ENCODE data around the gene TRIM17. TPM values are rescaled to one million over a fixed set of nuclear protein-coding genes. Genes with fewer than 3 reads are reported as not detected.

The TRIM17 gene
- total and polyA plus RNA-seq, 2 experiments from 2014 or later = 0.86 to 1.1 TPM

DNA sequence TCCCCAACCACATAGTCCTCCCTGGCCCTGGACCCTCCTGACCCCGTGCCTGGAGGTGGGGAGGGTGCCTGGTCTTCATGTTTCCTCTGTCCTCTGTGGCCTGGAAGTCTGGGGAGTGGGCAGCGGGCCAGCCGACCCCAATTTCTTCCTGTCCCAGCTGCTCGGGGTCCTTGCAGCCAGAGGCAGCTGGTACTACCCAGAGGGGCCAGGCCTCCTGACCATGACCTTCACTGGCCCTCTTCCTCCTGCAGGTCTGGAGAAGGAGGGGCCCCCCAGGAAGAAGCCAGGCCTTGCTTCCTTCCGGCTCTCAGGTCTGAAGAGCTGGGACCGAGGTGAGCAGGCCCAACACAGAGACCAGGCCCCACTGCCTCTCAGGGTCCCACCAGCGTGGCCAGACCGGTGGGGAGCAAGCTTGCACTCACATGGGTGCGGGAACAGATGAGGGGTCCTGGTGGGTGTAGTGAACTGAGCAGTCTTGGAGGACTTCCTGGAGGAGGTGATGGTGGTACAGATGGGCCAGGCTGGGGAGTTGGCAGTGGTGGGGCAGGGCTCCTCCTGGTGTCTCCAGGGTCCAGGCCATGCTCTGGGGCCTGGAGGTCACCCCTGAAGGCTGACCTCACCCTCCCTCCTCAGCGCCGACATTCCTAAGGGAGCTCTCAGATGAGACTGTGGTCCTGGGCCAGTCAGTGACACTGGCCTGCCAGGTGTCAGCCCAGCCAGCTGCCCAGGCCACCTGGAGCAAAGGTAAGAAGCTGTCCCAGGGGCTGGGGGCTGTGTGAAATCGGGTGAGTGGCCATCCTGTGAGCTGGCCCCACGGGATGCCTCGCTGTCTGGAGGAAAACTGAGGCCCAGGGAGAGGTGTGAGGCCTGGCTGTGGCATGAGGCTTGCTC lies 42.7 kb downstream of the TRIM17 start:
- Histone ChIP-seq H3K4me3 (no peak overlapping the region), H3K79me2 (replicated peaks; ENCODE audit: insufficient read depth) (no peaks in the 10 kb centered on the region), H3K27ac (ENCODE audit: low read depth) (no peak overlapping the region), H3K4me1 (ENCODE audit: insufficient read depth) (no peaks in the 10 kb centered on the region), H3K9me2 (ENCODE audit: insufficient read depth) (no peaks in the 10 kb centered on the region), H4K20me1 (replicated peaks; ENCODE audit: insufficient read depth) (no peaks in the 10 kb centered on the region), H3F3A (replicated peaks; ENCODE audit: low read depth) (no peaks in the 10 kb centered on the region), H2AFZ (no peak overlapping the region), H3K27me3 (ENCODE audit: insufficient read depth) (peaks cover 9% of the 10 kb centered on the region), H3K36me3 (ENCODE audit: insufficient read depth) (no peaks in the 10 kb centered on the region), H3K4me2 (no peak overlapping the region)
- Mint-ChIP-seq H3K27ac (no peak overlapping the region), H3K36me3 (ENCODE audit: low read depth) (peaks cover 3% of the 10 kb centered on the region; the same call in 1 of the 3 replicates), H3K27me3 (ENCODE audit: insufficient read depth, low read depth, poor library complexity) (peaks cover 9% of the 10 kb centered on the region), H3K4me3 (no peak overlapping the region), H3K4me1 (peaks cover 2% of the 10 kb centered on the region; the same call in 1 of the 3 replicates), H3K9me3 (no peaks in the 10 kb centered on the region)
- DNase-seq (ENCODE audit: low spot score) = no peak
- ATAC-seq = no peak
- TF ChIP-seq CREB1 (CRISPR knock-in tag; IDR thresholded peaks at IDR 0.05; ENCODE audit: low read depth) = no peak

DNA sequence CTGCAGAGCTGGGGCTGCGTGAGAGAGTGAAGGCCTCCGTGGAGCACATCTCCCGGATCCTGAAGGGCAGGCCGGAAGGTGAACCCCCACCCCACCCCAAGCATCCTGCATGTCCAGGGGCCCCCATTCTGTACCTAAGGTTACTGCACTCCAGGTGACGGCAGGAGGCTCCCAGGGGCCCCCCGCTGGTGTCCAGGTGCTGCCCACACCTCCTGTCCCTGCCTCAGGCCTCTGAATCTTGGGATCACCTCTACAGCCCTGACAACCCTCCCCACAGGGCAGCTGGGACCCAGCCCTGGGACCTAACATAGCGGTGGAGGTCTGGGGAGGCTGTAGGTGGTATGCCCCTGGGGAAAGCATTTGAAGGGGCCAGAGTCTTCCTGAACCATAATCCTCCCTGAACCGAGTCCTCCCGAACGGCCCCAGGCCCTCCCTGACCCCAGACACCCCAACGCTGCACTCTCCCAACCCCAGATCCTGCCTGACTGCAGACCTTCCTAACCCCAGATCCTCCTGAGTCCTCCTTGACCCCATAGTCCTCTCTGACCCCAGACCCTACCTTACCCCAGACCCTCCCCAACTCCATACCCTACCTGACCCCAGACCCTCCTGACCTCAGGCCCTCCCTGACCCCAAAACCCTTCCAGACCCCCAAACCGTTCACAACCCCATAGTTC lies 43.5 kb downstream of the TRIM17 start:
- no peak for ATAC-seq
- Mint-ChIP-seq H3K4me1 (peaks cover 5% of the 10 kb centered on the region; the same call in 1 of the 3 replicates), H3K27ac (no peak overlapping the region), H3K4me3 (no peak overlapping the region), H3K36me3 (ENCODE audit: low read depth) (peaks cover 3% of the 10 kb centered on the region; the same call in 1 of the 3 replicates), H3K27me3 (ENCODE audit: insufficient read depth, low read depth, poor library complexity) (peaks cover 5% of the 10 kb centered on the region), H3K9me3 (no peaks in the 10 kb centered on the region)
- Histone ChIP-seq H3K4me3 (no peak overlapping the region), H4K20me1 (replicated peaks; ENCODE audit: insufficient read depth) (no peaks in the 10 kb centered on the region), H3K27me3 (ENCODE audit: insufficient read depth) (peaks cover 7% of the 10 kb centered on the region; the same call in 1 of the 2 replicates), H3K9me2 (ENCODE audit: insufficient read depth) (no peaks in the 10 kb centered on the region), H3K79me2 (replicated peaks; ENCODE audit: insufficient read depth) (no peaks in the 10 kb centered on the region), H3K4me2 (no peak overlapping the region), H3F3A (replicated peaks; ENCODE audit: low read depth) (no peaks in the 10 kb centered on the region), H3K27ac (ENCODE audit: low read depth) (no peak overlapping the region), H2AFZ (no peak overlapping the region), H3K36me3 (ENCODE audit: insufficient read depth) (no peaks in the 10 kb centered on the region), H3K4me1 (ENCODE audit: insufficient read depth) (no peaks in the 10 kb centered on the region)
- DNase-seq (ENCODE audit: low spot score) = no peak
- no peak for TF ChIP-seq STAT1 (IDR thresholded peaks at IDR 0.05; ENCODE audit: unreplicated experiment)
- no peak for TF ChIP-seq EZH2phosphoT487 (IDR thresholded peaks at IDR 0.05; ENCODE audit: unreplicated experiment)
- TF ChIP-seq, protein P1, sequence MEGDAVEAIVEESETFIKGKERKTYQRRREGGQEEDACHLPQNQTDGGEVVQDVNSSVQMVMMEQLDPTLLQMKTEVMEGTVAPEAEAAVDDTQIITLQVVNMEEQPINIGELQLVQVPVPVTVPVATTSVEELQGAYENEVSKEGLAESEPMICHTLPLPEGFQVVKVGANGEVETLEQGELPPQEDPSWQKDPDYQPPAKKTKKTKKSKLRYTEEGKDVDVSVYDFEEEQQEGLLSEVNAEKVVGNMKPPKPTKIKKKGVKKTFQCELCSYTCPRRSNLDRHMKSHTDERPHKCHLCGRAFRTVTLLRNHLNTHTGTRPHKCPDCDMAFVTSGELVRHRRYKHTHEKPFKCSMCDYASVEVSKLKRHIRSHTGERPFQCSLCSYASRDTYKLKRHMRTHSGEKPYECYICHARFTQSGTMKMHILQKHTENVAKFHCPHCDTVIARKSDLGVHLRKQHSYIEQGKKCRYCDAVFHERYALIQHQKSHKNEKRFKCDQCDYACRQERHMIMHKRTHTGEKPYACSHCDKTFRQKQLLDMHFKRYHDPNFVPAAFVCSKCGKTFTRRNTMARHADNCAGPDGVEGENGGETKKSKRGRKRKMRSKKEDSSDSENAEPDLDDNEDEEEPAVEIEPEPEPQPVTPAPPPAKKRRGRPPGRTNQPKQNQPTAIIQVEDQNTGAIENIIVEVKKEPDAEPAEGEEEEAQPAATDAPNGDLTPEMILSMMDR (conservative IDR thresholded peaks at IDR 0.05; ENCODE audit: low read depth in 2 of 2) = no peak
- no peak for TF ChIP-seq ZNF114 (CRISPR knock-in tag; IDR thresholded peaks at IDR 0.05)
- TF ChIP-seq, protein P2, sequence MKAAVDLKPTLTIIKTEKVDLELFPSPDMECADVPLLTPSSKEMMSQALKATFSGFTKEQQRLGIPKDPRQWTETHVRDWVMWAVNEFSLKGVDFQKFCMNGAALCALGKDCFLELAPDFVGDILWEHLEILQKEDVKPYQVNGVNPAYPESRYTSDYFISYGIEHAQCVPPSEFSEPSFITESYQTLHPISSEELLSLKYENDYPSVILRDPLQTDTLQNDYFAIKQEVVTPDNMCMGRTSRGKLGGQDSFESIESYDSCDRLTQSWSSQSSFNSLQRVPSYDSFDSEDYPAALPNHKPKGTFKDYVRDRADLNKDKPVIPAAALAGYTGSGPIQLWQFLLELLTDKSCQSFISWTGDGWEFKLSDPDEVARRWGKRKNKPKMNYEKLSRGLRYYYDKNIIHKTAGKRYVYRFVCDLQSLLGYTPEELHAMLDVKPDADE (IDR thresholded peaks at IDR 0.05) = no peak
- no peak for TF ChIP-seq JUNB (IDR thresholded peaks at IDR 0.05; ENCODE audit: unreplicated experiment)
- TF ChIP-seq, protein P3, sequence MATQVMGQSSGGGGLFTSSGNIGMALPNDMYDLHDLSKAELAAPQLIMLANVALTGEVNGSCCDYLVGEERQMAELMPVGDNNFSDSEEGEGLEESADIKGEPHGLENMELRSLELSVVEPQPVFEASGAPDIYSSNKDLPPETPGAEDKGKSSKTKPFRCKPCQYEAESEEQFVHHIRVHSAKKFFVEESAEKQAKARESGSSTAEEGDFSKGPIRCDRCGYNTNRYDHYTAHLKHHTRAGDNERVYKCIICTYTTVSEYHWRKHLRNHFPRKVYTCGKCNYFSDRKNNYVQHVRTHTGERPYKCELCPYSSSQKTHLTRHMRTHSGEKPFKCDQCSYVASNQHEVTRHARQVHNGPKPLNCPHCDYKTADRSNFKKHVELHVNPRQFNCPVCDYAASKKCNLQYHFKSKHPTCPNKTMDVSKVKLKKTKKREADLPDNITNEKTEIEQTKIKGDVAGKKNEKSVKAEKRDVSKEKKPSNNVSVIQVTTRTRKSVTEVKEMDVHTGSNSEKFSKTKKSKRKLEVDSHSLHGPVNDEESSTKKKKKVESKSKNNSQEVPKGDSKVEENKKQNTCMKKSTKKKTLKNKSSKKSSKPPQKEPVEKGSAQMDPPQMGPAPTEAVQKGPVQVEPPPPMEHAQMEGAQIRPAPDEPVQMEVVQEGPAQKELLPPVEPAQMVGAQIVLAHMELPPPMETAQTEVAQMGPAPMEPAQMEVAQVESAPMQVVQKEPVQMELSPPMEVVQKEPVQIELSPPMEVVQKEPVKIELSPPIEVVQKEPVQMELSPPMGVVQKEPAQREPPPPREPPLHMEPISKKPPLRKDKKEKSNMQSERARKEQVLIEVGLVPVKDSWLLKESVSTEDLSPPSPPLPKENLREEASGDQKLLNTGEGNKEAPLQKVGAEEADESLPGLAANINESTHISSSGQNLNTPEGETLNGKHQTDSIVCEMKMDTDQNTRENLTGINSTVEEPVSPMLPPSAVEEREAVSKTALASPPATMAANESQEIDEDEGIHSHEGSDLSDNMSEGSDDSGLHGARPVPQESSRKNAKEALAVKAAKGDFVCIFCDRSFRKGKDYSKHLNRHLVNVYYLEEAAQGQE (IDR thresholded peaks at IDR 0.05; ENCODE audit: unreplicated experiment) = no peak
- TF ChIP-seq CREB1 (CRISPR knock-in tag; IDR thresholded peaks at IDR 0.05; ENCODE audit: low read depth) = no peak
- no peak for TF ChIP-seq ZNF331 (CRISPR knock-in tag; IDR thresholded peaks at IDR 0.05; ENCODE audit: low read depth)
- no peak for TF ChIP-seq EZH2 (IDR thresholded peaks at IDR 0.05; ENCODE audit: low read depth, unreplicated experiment)
- no peak for TF ChIP-seq NANOG (IDR thresholded peaks at IDR 0.05; ENCODE audit: borderline replicate concordance)
